Subcutaneous adipose tissue (tissue), 4 donors: ENCODE data around the gene SLC22A6. TPM values are rescaled to one million over a fixed set of nuclear protein-coding genes. Genes with fewer than 3 reads are reported as not detected.

Experiments used
- CTCF ChIP-seq: fragments of 450-650 bp; IDR thresholded peaks from one replicate; pipeline ENCODE4 v1.5.1; 2016; ENCODE audit warnings: low read depth, mild to moderate bottlenecking, control low read depth, antibody characterized with exemption, moderate library complexity
- total RNA-seq, 4 donors: library from RNA; depleted of rRNA; stranded (reverse); fragments of >200 nt; gene quantifications; one replicate each; pipeline ENCODE4 v1.1.0, GENCODE V29; 2016

SLC22A6 gene
- total RNA-seq, result not detected

- TF ChIP-seq CTCF, result no peak
Measured at GRCh38 chr11:62984451-62984991, at the start of gene SLC22A6. Gene SLC22A6 (minus strand): TSS chr11:62984967. CDS start chr11:62984690, 277 bp downstream.

GRCh38 chr11:63032457-63032856, 47.7 kb upstream of the SLC22A6 start:
- TF ChIP-seq CTCF, result no peak

- TF ChIP-seq CTCF, result no peak
Measured at GRCh38 chr11:63023841-63024648, 39.3 kb upstream of the SLC22A6 start.

GRCh38 chr11:63023222-63023814, 38.6 kb upstream of the SLC22A6 start:
- TF ChIP-seq CTCF, result no peak

- TF ChIP-seq CTCF, result no peak
Measured at GRCh38 chr11:63022441-63022840, 37.7 kb upstream of the SLC22A6 start.

- no peak for TF ChIP-seq CTCF
Measured at GRCh38 chr11:63020671-63021291, 36.0 kb upstream of the SLC22A6 start.

- TF ChIP-seq CTCF, result no peak
Measured at GRCh38 chr11:63019506-63019905, 34.7 kb upstream of the SLC22A6 start.
